Endodermal cell (in vitro differentiated cells): Measurements from ENCODE around the gene RBM20. TPM values are rescaled to one million over a fixed set of nuclear protein-coding genes. Genes with fewer than 3 reads are reported as not detected.

ENCODE experiments used
- DNase-seq: peaks from one replicate; pipeline ENCODE4 v3.0.0-alpha.2; 2017
- H3K27ac ChIP-seq: 2 replicates; pipeline ENCODE4 v1.5.1; 2013; ENCODE audit warnings: mild to moderate bottlenecking, low read depth, low read length, moderate library complexity
- H3K27me3 ChIP-seq: 2 replicates; pipeline ENCODE4 v1.6.1; 2013; ENCODE audit warnings: mild to moderate bottlenecking, low read length, moderate library complexity; ENCODE audit not compliant: insufficient read depth, control insufficient read depth, poor library complexity, severe bottlenecking
- H3K36me3 ChIP-seq: 2 replicates; pipeline ENCODE4 v1.7.0; 2013; ENCODE audit warnings: mild to moderate bottlenecking, low read length, moderate library complexity; ENCODE audit not compliant: control insufficient read depth, insufficient read depth
- H3K4me1 ChIP-seq: one replicate; pipeline ENCODE4 v1.7.0; 2013; ENCODE audit warnings: low read length; ENCODE audit not compliant: control insufficient read depth, insufficient read depth
- H3K4me3 ChIP-seq: 2 replicates; pipeline ENCODE4 v1.5.1; 2013; ENCODE audit warnings: mild to moderate bottlenecking, low read length, moderate library complexity
- H3K9ac ChIP-seq: 2 replicates; pipeline ENCODE4 v1.6.1; 2013; ENCODE audit warnings: mild to moderate bottlenecking, low read length, moderate library complexity; ENCODE audit not compliant: poor library complexity, severe bottlenecking; ENCODE audit errors: extremely low read depth
- H3K9me3 ChIP-seq: 2 replicates; pipeline ENCODE4 v1.6.1; 2013; ENCODE audit warnings: mild to moderate bottlenecking, low read length, moderate library complexity; ENCODE audit not compliant: control insufficient read depth
- H3K27ac Mint-ChIP-seq: 2 replicates; pipeline ENCODE4 v1.8.0; 2020; ENCODE audit warnings: mixed read lengths
- H3K27me3 Mint-ChIP-seq: 2 replicates; pipeline ENCODE4 v1.8.0; 2021; ENCODE audit warnings: mild to moderate bottlenecking, mixed read lengths; ENCODE audit not compliant: insufficient read depth
- H3K36me3 Mint-ChIP-seq: 2 replicates; pipeline ENCODE4 v1.8.0; 2020; ENCODE audit warnings: low read depth, mixed read lengths
- H3K4me1 Mint-ChIP-seq: 2 replicates; pipeline ENCODE4 v1.8.0; 2020; ENCODE audit warnings: mixed read lengths
- H3K4me3 Mint-ChIP-seq: 2 replicates; pipeline ENCODE4 v1.8.0; 2020; ENCODE audit warnings: mild to moderate bottlenecking, moderate library complexity, mixed read lengths
- H3K9me3 Mint-ChIP-seq: 2 replicates; pipeline ENCODE4 v1.8.0; 2020; ENCODE audit warnings: mild to moderate bottlenecking, mixed read lengths
- CTCF ChIP-seq: fragments of 200-600 bp; sonication (generic); conservative IDR thresholded peaks from 2 replicates; pipeline ENCODE4 v1.5.0; 2021; ENCODE audit warnings: antibody characterized with exemption, mild to moderate bottlenecking
- WGBS, 2 experiments: methylation state at CpG; one replicate each; pipeline versions ENCODE4 v1.1.5 to v1.1.7; 2013; ENCODE audit warnings: missing lambda C conversion rate in 2 of 2, mixed read lengths in 1 of 2; ENCODE audit not compliant: insufficient coverage in 1 of 2, insufficient read length in 1 of 2; 5-methylcytosine and 5-hydroxymethylcytosine counted together
- total RNA-seq, 2 donors: library from RNA; stranded (reverse); fragmentation: NEBNext Ultra II Directional in 1 of 2; extraction: Animal tissue kit (Norgen Biotek cat#: 25700) in 1 of 2; gene quantifications; 2 replicates in 1 of 2; 3 replicates in 1 of 2; pipeline ENCODE4 v1.2.1, GENCODE V29; 2021

Gene RBM20
- total RNA-seq, 2 donors from 2014 or later = 6.2 to 7.0 TPM

GRCh38 chr10:110833234-110833940, 189.3 kb downstream of the RBM20 start:
- Histone ChIP-seq H3K9ac (no peak overlapping the region), H3K4me1 (peaks cover 24% of the 10 kb centered on the region), H3K36me3 (no peaks in the 10 kb centered on the region), H3K9me3 (no peaks in the 10 kb centered on the region), H3K27ac (no peak overlapping the region), H3K27me3 (no peaks in the 10 kb centered on the region), H3K4me3 (no peak overlapping the region)
- H3K36me3 Mint-ChIP-seq = no peaks in the 10 kb centered on the region
- H3K9me3 Mint-ChIP-seq = no peaks in the 10 kb centered on the region
- H3K27me3 Mint-ChIP-seq = no peaks in the 10 kb centered on the region
- H3K4me1 Mint-ChIP-seq = peaks cover 40% of the 10 kb centered on the region
- no peak overlapping the region for H3K4me3 Mint-ChIP-seq
- WGBS, 2 experiments = 77 to 81% methylated on average over 9 to 11 of the region's 13 CpGs
- peak; percentile 75 for DNase-seq
- TF ChIP-seq CTCF = no peak
- peak overlapping the region; percentile 77 for H3K27ac Mint-ChIP-seq

GRCh38 chr10:110833941-110834628, 189.9 kb downstream of the RBM20 start:
- no peak for TF ChIP-seq CTCF
- DNase-seq = no peak
- Mint-ChIP-seq H3K4me3 (no peak overlapping the region), H3K27ac (no peak overlapping the region), H3K27me3 (no peaks in the 10 kb centered on the region), H3K36me3 (no peaks in the 10 kb centered on the region), H3K4me1 (peaks cover 37% of the 10 kb centered on the region), H3K9me3 (no peaks in the 10 kb centered on the region)
- H3K9ac ChIP-seq = no peak overlapping the region
- H3K27ac ChIP-seq = no peak overlapping the region
- no peak overlapping the region for H3K4me3 ChIP-seq
- H3K9me3 ChIP-seq = no peaks in the 10 kb centered on the region
- H3K27me3 ChIP-seq = no peaks in the 10 kb centered on the region
- H3K4me1 ChIP-seq = peaks cover 24% of the 10 kb centered on the region
- 92 to 95% methylated on average over 12 to 14 of the region's 14 CpGs for WGBS, 2 experiments
- no peaks in the 10 kb centered on the region for H3K36me3 ChIP-seq

GRCh38 chr10:110834629-110835301, 190.6 kb downstream of the RBM20 start:
- Mint-ChIP-seq H3K36me3 (no peaks in the 10 kb centered on the region), H3K9me3 (no peaks in the 10 kb centered on the region), H3K4me1 (peaks cover 34% of the 10 kb centered on the region), H3K27ac (peak overlapping the region; percentile 54), H3K27me3 (no peaks in the 10 kb centered on the region), H3K4me3 (no peak overlapping the region)
- peaks cover 24% of the 10 kb centered on the region for H3K4me1 ChIP-seq
- H3K9ac ChIP-seq = no peak overlapping the region
- no peaks in the 10 kb centered on the region for H3K9me3 ChIP-seq
- H3K36me3 ChIP-seq = no peaks in the 10 kb centered on the region
- 76 to 93% methylated on average over 3 to 6 of the region's 6 CpGs for WGBS, 2 experiments
- peak; percentile 75 for DNase-seq
- H3K27me3 ChIP-seq = no peaks in the 10 kb centered on the region
- peak overlapping the region; percentile 4 for H3K27ac ChIP-seq
- no peak for TF ChIP-seq CTCF
- H3K4me3 ChIP-seq = no peak overlapping the region
